HepG2 (cell line): Measurements from ENCODE around the gene GPR143. TPM values are rescaled to one million over a fixed set of nuclear protein-coding genes. Genes with fewer than 3 reads are reported as not detected.

Experiments
- ATAC-seq: fragments of 200-7000 bp; cut with Tn5 transposase; 3 replicates; pipeline ENCODE4 v1.9.1; 2020; ENCODE audit warnings: mild to moderate bottlenecking, moderate library complexity
- BruUV-seq: library from RNA; stranded (reverse); fragments of 400-500 nt; replicated peaks from 2 replicates; lab custom pipeline; 2021; lab: Mats Ljungman, UMichigan
- CTCF ChIA-PET: fragments of 300-600 bp; formaldehyde crosslinking; extraction: SDS; loops from one replicate; lab custom pipeline; 2021; ENCODE audit warnings: low total read pairs, inconsistent platforms, low intra/inter-chr PET ratio; lab: Yijun Ruan, JAX
- POLR2A ChIA-PET: fragments of 350-600 bp; sonication (Branson Sonifier 250); formaldehyde crosslinking; loops from one replicate; lab custom pipeline; 2020; ENCODE audit warnings: antibody characterized with exemption, inconsistent platforms; lab: Yijun Ruan, JAX
- DNase-seq: peaks from one replicate; pipeline ENCODE4 v3.0.0-alpha.2; 2015; ENCODE audit warnings: low spot score
- FAIRE-seq: peaks from 3 replicates; lab custom pipeline; 2011; peaks lifted over from hg19 to GRCh38; lab: Jason Lieb, UNC
- H2AFZ ChIP-seq: one replicate; pipeline ENCODE4 v1.6.1; 2011; ENCODE audit warnings: low read length, inconsistent platforms
- H3K27ac ChIP-seq: fragments of 300-600 bp; 3 replicates; pipeline ENCODE4 v1.8.0; 2011; ENCODE audit warnings: mixed run types, mild to moderate bottlenecking, mixed read lengths, low read length, inconsistent platforms; ENCODE audit not compliant: insufficient read depth; ENCODE audit errors: extremely low read length
- H3K27me3 ChIP-seq, 2 experiments: fragments of 200-600 bp in 1 of 2; 2 replicates in 1 of 2; 3 replicates in 1 of 2; pipeline versions ENCODE4 v1.6.0 to v1.8.0; 2011; ENCODE audit warnings: low read length in 2 of 2, mild to moderate bottlenecking in 2 of 2, moderate library complexity in 2 of 2, inconsistent platforms in 1 of 2; ENCODE audit not compliant: insufficient read depth in 2 of 2, control insufficient read depth in 1 of 2
- H3K36me3 ChIP-seq, 2 experiments: fragments of 200-600 bp in 1 of 2; replicated peaks in 1 of 2; 2 replicates in 1 of 2; 3 replicates in 1 of 2; pipeline versions ENCODE4 v1.5.1 to v1.8.0; 2011; ENCODE audit warnings: low read length in 2 of 2, inconsistent platforms in 1 of 2; ENCODE audit not compliant: insufficient read depth in 2 of 2, control insufficient read depth in 1 of 2
- H3K4me1 ChIP-seq: 2 replicates; pipeline ENCODE4 v1.5.1; 2012; ENCODE audit warnings: low read length, inconsistent platforms; ENCODE audit not compliant: insufficient read depth
- H3K4me2 ChIP-seq: 2 replicates; pipeline ENCODE4 v1.6.0; 2011; ENCODE audit warnings: low read depth, low read length, inconsistent platforms
- H3K4me3 ChIP-seq, 3 experiments: fragments of 200-600 bp in 1 of 3; sonication (generic), shearing (Covaris generic) in 1 of 3; replicated peaks in 1 of 3; 2 replicates each; pipeline ENCODE4 v1.5.1; 2011 to 2016; ENCODE audit warnings: low read length in 3 of 3, inconsistent platforms in 2 of 3, low read depth in 2 of 3, mild to moderate bottlenecking in 2 of 3, control low read depth in 1 of 3, mixed read lengths in 1 of 3; ENCODE audit not compliant: insufficient read depth in 1 of 3
- H3K79me2 ChIP-seq: one replicate; pipeline ENCODE4 v1.6.1; 2011; ENCODE audit warnings: low read length, inconsistent platforms; ENCODE audit not compliant: insufficient read depth
- H3K9ac ChIP-seq: 2 replicates; pipeline ENCODE4 v1.6.0; 2011; ENCODE audit warnings: mild to moderate bottlenecking, low read depth, low read length, inconsistent platforms; ENCODE audit not compliant: insufficient read depth
- H3K9me3 ChIP-seq: 2 replicates; pipeline ENCODE4 v1.5.1; 2012; ENCODE audit warnings: mild to moderate bottlenecking, low read length
- H4K20me1 ChIP-seq: 2 replicates; pipeline ENCODE4 v1.6.0; 2011; ENCODE audit warnings: inconsistent platforms, mild to moderate bottlenecking, low read length, moderate library complexity; ENCODE audit not compliant: insufficient read depth
- CAMTA2 ChIP-seq: sonication (generic); formaldehyde crosslinking; IDR thresholded peaks from 2 replicates; pipeline ENCODE4 v1.4.0; 2020; ENCODE audit warnings: mild to moderate bottlenecking, missing genetic modification reagents, borderline replicate concordance
- MIXL1 ChIP-seq: IDR thresholded peaks from 2 replicates; pipeline ENCODE4 v1.6.1; 2016
- NONO ChIP-seq, 2 experiments: fragments of 450-650 bp in 1 of 2; sonication (generic) in 1 of 2; formaldehyde crosslinking in 1 of 2; IDR thresholded peaks in 1 of 2; conservative IDR thresholded peaks in 1 of 2; 2 replicates each; pipeline versions ENCODE4 v1.6.1 to v1.8.0; 2017 to 2022; ENCODE audit warnings: mild to moderate bottlenecking in 1 of 2, missing genetic modification reagents in 1 of 2, moderate library complexity in 1 of 2
- PHF8 ChIP-seq: sonication (generic); formaldehyde crosslinking; IDR thresholded peaks from 2 replicates; pipeline ENCODE4 v1.5.0; 2020; ENCODE audit warnings: missing genetic modification reagents
- TAF1 ChIP-seq: sonication (generic); formaldehyde crosslinking; IDR thresholded peaks from 2 replicates; pipeline ENCODE4 v1.4.0; 2020; ENCODE audit warnings: missing genetic modification reagents
- ZMYM3 ChIP-seq: sonication (generic); formaldehyde crosslinking; IDR thresholded peaks from 2 replicates; pipeline ENCODE4 v1.5.1; 2020; ENCODE audit warnings: mild to moderate bottlenecking, missing genetic modification reagents
- WGBS: methylation state at CpG from one replicate; pipeline ENCODE4 v1.1.6; 2017; ENCODE audit warnings: low lambda C conversion rate; 5-methylcytosine and 5-hydroxymethylcytosine counted together
- in situ Hi-C: cut with HindIII; loops from 2 replicates; pipeline ENCODE4 v1.10.0; 2017; ENCODE audit warnings: low pct_unique_long_range_greater_than_20kb; ENCODE audit not compliant: extremely low pct_ligation_motif_present
- intact Hi-C: fragments of 100-400 bp; cut with micrococcal nuclease; formaldehyde crosslinking; loops from one replicate; pipeline ENCODE4 v1.10.0; 2022; ENCODE audit not compliant: unreplicated experiment
- polyA plus RNA-seq, 8 experiments: library from polyadenylated mRNA; depleted of rRNA in 3 of 8; stranded (reverse) in 7 of 8; unstranded in 1 of 8; fragments of >200 nt; fragmentation: Illumina TruSeq in 4 of 8; extraction: Trizol in 4 of 8; gene quantifications; 2 replicates each; pipeline versions ENCODE4 v1.2.1 to v1.2.3, GENCODE V29; 2011 to 2016; ENCODE audit warnings: low read depth in 4 of 8, missing spikeins in 1 of 8, mixed read lengths in 1 of 8; ENCODE audit not compliant: insufficient read depth in 1 of 8
- total RNA-seq, 5 experiments: library from RNA; depleted of rRNA; stranded (reverse); fragments of >200 nt; fragmentation: Illumina TruSeq; extraction: Trizol; gene quantifications; 2 replicates each; pipeline ENCODE4 v1.2.3, GENCODE V29; 2016; ENCODE audit warnings: low read depth in 1 of 5
- TF ChIP-seq, protein P1 (sequence below): sonication (generic); formaldehyde crosslinking; IDR thresholded peaks from 2 replicates; pipeline ENCODE4 v1.5.1; 2020; ENCODE audit warnings: missing genetic modification reagents, mild to moderate bottlenecking, borderline replicate concordance

The GPR143 gene
- total and polyA plus RNA-seq, 2 of the 13 experiments (the other 11 are each of a cell fraction or from before 2014, with no cell fraction given) = 0.30 to 0.89 TPM

DNA sequence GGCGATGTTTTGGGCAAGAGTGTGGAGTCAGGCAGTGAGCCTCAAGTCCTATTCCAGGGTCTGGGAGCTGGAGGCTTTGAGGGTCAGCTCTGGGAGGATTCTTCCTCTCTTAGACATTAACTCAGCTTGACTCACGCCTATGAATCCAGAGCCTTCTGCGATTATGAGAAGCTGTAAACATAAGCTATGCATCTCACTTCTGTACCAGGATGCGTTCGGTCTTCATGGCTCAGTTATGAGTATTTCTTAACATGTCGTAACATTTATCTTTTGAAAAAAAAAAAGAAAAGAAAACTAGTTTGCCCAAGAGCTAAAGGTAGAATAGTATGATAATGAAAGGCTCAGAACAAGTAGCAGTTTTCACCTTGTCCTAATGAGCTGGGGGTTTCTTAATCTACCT lies 25.2 kb upstream of the GPR143 start:
- Histone ChIP-seq H3K27me3 (no peaks in the 10 kb centered on the region; a peak in 1 of 5 replicates), H3K36me3 (no peaks in the 10 kb centered on the region), H3K4me3 (no peak overlapping the region), H3K27ac (no peak overlapping the region), H3K9me3 (no peaks in the 10 kb centered on the region), H3K79me2 (peaks cover 16% of the 10 kb centered on the region), H3K4me2 (no peak overlapping the region), H2AFZ (no peak overlapping the region), H3K4me1 (peaks cover 22% of the 10 kb centered on the region), H3K9ac (no peak overlapping the region), H4K20me1 (no peaks in the 10 kb centered on the region)
- no TSS peak for BruUV-seq
- FAIRE-seq (no peak), DNase-seq (no peak), ATAC-seq (no peak)
- TF ChIP-seq NONO (IDR thresholded peaks at IDR 0.05) = no peak
- no peak for TF ChIP-seq NONO (CRISPR knock-in tag; conservative IDR thresholded peaks at IDR 0.05)
- WGBS = over 99% methylated on average over 6 of the region's 6 CpGs
- ChIA-PET POLR2A (interaction anchor here (1.3 kb wide), 1 partner anchor 55 kb away, joined by 4 read pairs; no protein-coding TSS in a partner anchor), CTCF (interaction anchor here (1.3 kb wide), 1 partner anchor 329 kb away, joined by 4 read pairs; no protein-coding TSS in a partner anchor)
- in situ Hi-C loops (no loop called here), intact Hi-C loops (loop anchor here (1.0 kb wide), 1 partner anchor 10 kb away; no protein-coding TSS in a partner anchor)

DNA sequence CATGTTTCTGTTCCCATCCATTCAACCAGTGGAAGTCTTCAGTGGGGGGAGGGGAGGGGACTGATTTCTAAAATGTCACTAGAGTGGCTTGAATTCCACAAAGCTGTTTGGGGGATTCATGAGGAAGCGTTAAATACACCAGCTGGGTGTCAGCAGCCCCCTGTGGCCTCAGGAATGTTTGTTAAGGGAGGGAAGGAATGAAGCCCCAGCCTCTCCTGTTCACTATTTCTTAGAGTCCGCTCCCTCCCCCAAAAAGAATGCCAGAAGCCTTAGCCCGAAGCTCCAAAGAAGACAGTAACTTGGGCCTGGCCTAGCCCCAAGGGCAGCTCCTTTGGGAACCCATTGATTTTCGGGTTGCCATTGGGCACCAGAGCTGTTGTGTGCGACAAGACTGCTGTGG lies 23.9 kb upstream of the GPR143 start:
- in situ Hi-C loops = no loop called here
- Histone ChIP-seq H4K20me1 (no peaks in the 10 kb centered on the region), H3K4me1 (peaks cover 22% of the 10 kb centered on the region), H3K9ac (no peak overlapping the region), H3K79me2 (peaks cover 16% of the 10 kb centered on the region), H3K9me3 (no peaks in the 10 kb centered on the region), H2AFZ (no peak overlapping the region), H3K27me3 (no peaks in the 10 kb centered on the region; a peak in 1 of 5 replicates), H3K27ac (no peak overlapping the region), H3K36me3 (no peaks in the 10 kb centered on the region), H3K4me3 (no peak overlapping the region), H3K4me2 (peak overlapping the region; percentile 70; the same call in 1 of the 2 replicates)
- intact Hi-C loops = loop anchor here (5.0 kb wide), 1 partner anchor 58 kb away; no protein-coding TSS in a partner anchor
- ChIA-PET CTCF (no interaction called here), POLR2A (interaction anchor here (1.1 kb wide), 1 partner anchor 56 kb away, joined by 6 read pairs; no protein-coding TSS in a partner anchor)
- DNase-seq (no peak), FAIRE-seq (no peak), ATAC-seq (no peak)
- no CpG with 5 or more reads among the region's 5 CpGs for WGBS
- no TSS peak for BruUV-seq
- no peak for TF ChIP-seq TAF1 (CRISPR knock-in tag)
- TF ChIP-seq CAMTA2 = no peak
- TF ChIP-seq, protein P1, sequence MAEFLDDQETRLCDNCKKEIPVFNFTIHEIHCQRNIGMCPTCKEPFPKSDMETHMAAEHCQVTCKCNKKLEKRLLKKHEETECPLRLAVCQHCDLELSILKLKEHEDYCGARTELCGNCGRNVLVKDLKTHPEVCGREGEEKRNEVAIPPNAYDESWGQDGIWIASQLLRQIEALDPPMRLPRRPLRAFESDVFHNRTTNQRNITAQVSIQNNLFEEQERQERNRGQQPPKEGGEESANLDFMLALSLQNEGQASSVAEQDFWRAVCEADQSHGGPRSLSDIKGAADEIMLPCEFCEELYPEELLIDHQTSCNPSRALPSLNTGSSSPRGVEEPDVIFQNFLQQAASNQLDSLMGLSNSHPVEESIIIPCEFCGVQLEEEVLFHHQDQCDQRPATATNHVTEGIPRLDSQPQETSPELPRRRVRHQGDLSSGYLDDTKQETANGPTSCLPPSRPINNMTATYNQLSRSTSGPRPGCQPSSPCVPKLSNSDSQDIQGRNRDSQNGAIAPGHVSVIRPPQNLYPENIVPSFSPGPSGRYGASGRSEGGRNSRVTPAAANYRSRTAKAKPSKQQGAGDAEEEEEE = no peak
- TF ChIP-seq ZMYM3 (CRISPR knock-in tag) = no peak
- no peak for TF ChIP-seq MIXL1 (CRISPR knock-in tag)
- TF ChIP-seq PHF8 (CRISPR knock-in tag) = no peak
